T-cell (primary cell): ENCODE data around the gene TP53AIP1. TPM values are rescaled to one million over a fixed set of nuclear protein-coding genes. Genes with fewer than 3 reads are reported as not detected.

ENCODE experiments used
- ATAC-seq, 4 experiments: fragments of 200-7000 bp in 3 of 4; fragments of 150-1000 bp in 1 of 4; cut with Tn5 transposase; replicated peaks in 1 of 4; 1 replicate in 3 of 4; 2 replicates in 1 of 4; pipeline ENCODE4 v1.10.0; 2021; ENCODE audit warnings: moderate library complexity in 3 of 4, mild to moderate bottlenecking in 2 of 4, moderate number of reproducible peaks in 1 of 4
- CTCF ChIA-PET, 2 donors: fragments of 300-600 bp; sonication (Branson Sonifier 250); formaldehyde crosslinking; loops; one replicate each; lab custom pipeline; 2022; ENCODE audit warnings: antibody characterized with exemption in 2 of 2; lab: Charles Lee
- POLR2A ChIA-PET, 2 donors: fragments of 300-600 bp; sonication (Branson Sonifier 250); formaldehyde crosslinking; loops; one replicate each; lab custom pipeline; 2022; ENCODE audit warnings: antibody characterized with exemption in 2 of 2; lab: Charles Lee
- DNase-seq, 35 experiments: peaks; one replicate each; pipeline versions ENCODE4 v3.0.0 to v3.0.0-alpha.2; 2013 to 2023
- H3K27ac ChIP-seq: one replicate; pipeline ENCODE4 v1.5.1; 2013; ENCODE audit warnings: low read length
- H3K27me3 ChIP-seq, 2 experiments: replicated peaks in 1 of 2; 1 replicate in 1 of 2; 2 replicates in 1 of 2; pipeline versions ENCODE4 v1.6.1 to v1.7.0; 2013; ENCODE audit warnings: low read length in 1 of 2, mixed read lengths in 1 of 2; ENCODE audit not compliant: control insufficient read depth in 2 of 2, insufficient read depth in 2 of 2; ENCODE audit errors: extremely low read depth in 1 of 2
- H3K36me3 ChIP-seq, 2 donors: 1 replicate in 1 of 2; 2 replicates in 1 of 2; pipeline versions ENCODE4 v1.6.1 to v1.7.0; 2013; ENCODE audit warnings: low read length in 1 of 2; ENCODE audit not compliant: control insufficient read depth in 2 of 2, insufficient read depth in 1 of 2; ENCODE audit errors: extremely low read depth in 1 of 2
- H3K4me1 ChIP-seq, 2 experiments: 1 replicate in 1 of 2; 2 replicates in 1 of 2; pipeline versions ENCODE4 v1.6.1 to v1.7.0; 2013; ENCODE audit warnings: low read length in 2 of 2, mixed read lengths in 1 of 2; ENCODE audit not compliant: insufficient read depth in 2 of 2, control insufficient read depth in 1 of 2; ENCODE audit errors: extremely low read depth in 1 of 2
- H3K4me3 ChIP-seq, 2 donors: 1 replicate in 1 of 2; 2 replicates in 1 of 2; pipeline versions ENCODE4 v1.5.1 to v1.7.0; 2013; ENCODE audit warnings: mild to moderate bottlenecking in 2 of 2, low read length in 1 of 2, moderate library complexity in 1 of 2; ENCODE audit not compliant: control insufficient read depth in 1 of 2; ENCODE audit errors: extremely low read depth in 1 of 2
- H3K9me3 ChIP-seq: 2 replicates; pipeline ENCODE4 v1.7.0; 2013
- H3K27ac Mint-ChIP-seq, 2 donors: one replicate each; pipeline ENCODE4 v1.8.0; 2020 to 2021; ENCODE audit warnings: mild to moderate bottlenecking in 2 of 2, mixed read lengths in 2 of 2
- H3K27me3 Mint-ChIP-seq, 2 donors: one replicate each; pipeline ENCODE4 v1.8.0; 2021 to 2022; ENCODE audit warnings: mixed read lengths in 2 of 2
- H3K36me3 Mint-ChIP-seq: one replicate; pipeline ENCODE4 v1.8.0; 2021; ENCODE audit warnings: mixed read lengths
- H3K4me1 Mint-ChIP-seq, 3 donors: one replicate each; pipeline ENCODE4 v1.8.0; 2020 to 2022; ENCODE audit warnings: mixed read lengths in 3 of 3, mild to moderate bottlenecking in 1 of 3
- H3K4me3 Mint-ChIP-seq, 3 donors: one replicate each; pipeline ENCODE4 v1.8.0; 2020 to 2022; ENCODE audit warnings: mild to moderate bottlenecking in 3 of 3, mixed read lengths in 3 of 3, moderate library complexity in 3 of 3
- H3K9me3 Mint-ChIP-seq, 3 donors: one replicate each; pipeline ENCODE4 v1.8.0; 2020 to 2022; ENCODE audit warnings: mixed read lengths in 3 of 3
- WGBS: methylation state at CpG from one replicate; pipeline ENCODE4 v1.1.5; 2013; ENCODE audit warnings: missing lambda C conversion rate; ENCODE audit not compliant: insufficient coverage; 5-methylcytosine and 5-hydroxymethylcytosine counted together
- total RNA-seq, 35 experiments: library from RNA in 6 of 35; stranded (reverse) in 6 of 35; fragments of 120-200 nt in 1 of 35; gene quantifications; one replicate each; pipeline versions ENCODE4 v1.2.1 to v1.2.4 and lab custom pipeline; 2013 to 2026

The TP53AIP1 gene
- total RNA-seq, 5 donors from 2014 or later (not counting 1 experiment from before 2014, with no cell fraction given) = not detected

GRCh38 chr11:128941110-128941509, 1.6 kb downstream of the TP53AIP1 start:
- ATAC-seq (no peak), DNase-seq (no peak)
- H3K36me3 Mint-ChIP-seq = no peaks in the 10 kb centered on the region
- no peaks in the 10 kb centered on the region for H3K9me3 Mint-ChIP-seq
- CTCF ChIA-PET = interaction anchor here in 1 of 2 donors (0.9 kb wide), 1 partner anchor 35 kb away, joined by 3 read pairs; no protein-coding TSS in a partner anchor
- POLR2A ChIA-PET = no interaction called here
- no peak overlapping the region for H3K4me3 Mint-ChIP-seq
- H3K36me3 ChIP-seq = no peaks in the 10 kb centered on the region
- WGBS = 71% methylated on average over 5 of the region's 8 CpGs
- H3K27ac Mint-ChIP-seq = no peak overlapping the region
- peaks cover 0 to 29% of the 10 kb centered on the region in 2 experiments for H3K27me3 ChIP-seq
- peaks cover 3 to 22% of the 10 kb centered on the region in 2 donors for H3K27me3 Mint-ChIP-seq
- H3K27ac ChIP-seq = no peak overlapping the region
- H3K9me3 ChIP-seq = no peaks in the 10 kb centered on the region
- H3K4me3 ChIP-seq = no peak overlapping the region
- H3K4me1 Mint-ChIP-seq = no peaks in the 10 kb centered on the region
- H3K4me1 ChIP-seq = no peaks in the 10 kb centered on the region

- CTCF ChIA-PET = interaction anchor here in 1 of 2 donors (0.9 kb wide), 1 partner anchor 34 kb away, joined by 3 read pairs; no protein-coding TSS in a partner anchor
- Mint-ChIP-seq H3K9me3 (no peaks in the 10 kb centered on the region), H3K27me3 (peaks cover 3 to 21% of the 10 kb centered on the region in 2 donors), H3K4me3 (no peak overlapping the region), H3K27ac (no peak overlapping the region), H3K4me1 (no peaks in the 10 kb centered on the region), H3K36me3 (no peaks in the 10 kb centered on the region)
- peaks cover 0 to 29% of the 10 kb centered on the region in 2 experiments for H3K27me3 ChIP-seq
- no peak overlapping the region for H3K27ac ChIP-seq
- ATAC-seq = no peak
- H3K4me3 ChIP-seq = no peak overlapping the region
- no peak for DNase-seq
- POLR2A ChIA-PET = no interaction called here
- H3K36me3 ChIP-seq = no peaks in the 10 kb centered on the region
- H3K4me1 ChIP-seq = no peaks in the 10 kb centered on the region
- H3K9me3 ChIP-seq = no peaks in the 10 kb centered on the region
- 94% methylated on average over 9 of the region's 15 CpGs for WGBS
Measured at GRCh38 chr11:128940603-128941002, 2.1 kb downstream of the TP53AIP1 start.

- CTCF ChIA-PET = no interaction called here
- WGBS = 81% methylated on average over 3 of the region's 5 CpGs
Measured at GRCh38 chr11:128940156-128940555, 2.5 kb downstream of the TP53AIP1 start.

GRCh38 chr11:128939591-128939990, 3.1 kb downstream of the TP53AIP1 start:
- ChIA-PET CTCF (no interaction called here), POLR2A (no interaction called here)
- Histone ChIP-seq H3K4me3 (no peak overlapping the region), H3K4me1 (no peaks in the 10 kb centered on the region), H3K36me3 (no peaks in the 10 kb centered on the region), H3K27me3 (peaks cover 0 to 29% of the 10 kb centered on the region in 2 experiments), H3K9me3 (no peaks in the 10 kb centered on the region), H3K27ac (no peak overlapping the region)
- no peak for ATAC-seq
- Mint-ChIP-seq H3K27me3 (peaks cover 3 to 14% of the 10 kb centered on the region in 2 donors), H3K9me3 (no peaks in the 10 kb centered on the region), H3K36me3 (no peaks in the 10 kb centered on the region), H3K27ac (no peak overlapping the region), H3K4me3 (no peak overlapping the region), H3K4me1 (no peaks in the 10 kb centered on the region)
- no peak for DNase-seq
- WGBS = 90% methylated on average over 8 of the region's 11 CpGs

More at GRCh38 chr11:128940156-128940555, 2.5 kb downstream of the TP53AIP1 start:
- Histone ChIP-seq H3K9me3 (no peaks in the 10 kb centered on the region), H3K27ac (no peak overlapping the region), H3K36me3 (no peaks in the 10 kb centered on the region), H3K4me1 (no peaks in the 10 kb centered on the region), H3K4me3 (no peak overlapping the region), H3K27me3 (peaks cover 0 to 29% of the 10 kb centered on the region in 2 experiments)
- Mint-ChIP-seq H3K9me3 (no peaks in the 10 kb centered on the region), H3K36me3 (no peaks in the 10 kb centered on the region), H3K4me3 (no peak overlapping the region), H3K27ac (no peak overlapping the region), H3K4me1 (no peaks in the 10 kb centered on the region), H3K27me3 (peaks cover 3 to 18% of the 10 kb centered on the region in 2 donors)
- ATAC-seq (no peak), DNase-seq (no peak)
- POLR2A ChIA-PET = no interaction called here

- Mint-ChIP-seq H3K4me1 (no peaks in the 10 kb centered on the region), H3K27me3 (peaks cover 0 to 6% of the 10 kb centered on the region in 2 donors), H3K9me3 (no peaks in the 10 kb centered on the region), H3K27ac (no peak overlapping the region), H3K4me3 (no peak overlapping the region), H3K36me3 (no peaks in the 10 kb centered on the region)
- no peak for ATAC-seq
- 85% methylated on average over 14 of the region's 16 CpGs for WGBS
- DNase-seq = no peak
- no peak overlapping the region for H3K4me3 ChIP-seq
- no peaks in the 10 kb centered on the region for H3K4me1 ChIP-seq
- H3K9me3 ChIP-seq = no peaks in the 10 kb centered on the region
- ChIA-PET POLR2A (interaction anchor here in 1 of 2 donors (0.6 kb wide), 1 partner anchor 1097 kb away, joined by 3 read pairs; no protein-coding TSS in a partner anchor), CTCF (interaction anchor here in 1 of 2 donors (0.6 kb wide), 2 partner anchors 479 to 900 kb away, joined by 3 read pairs; no protein-coding TSS in a partner anchor)
- no peaks in the 10 kb centered on the region for H3K36me3 ChIP-seq
- H3K27ac ChIP-seq = no peak overlapping the region
- H3K27me3 ChIP-seq = peaks cover 0 to 27% of the 10 kb centered on the region in 2 experiments
Measured at GRCh38 chr11:128938156-128938885, 4.3 kb downstream of the TP53AIP1 start.

GRCh38 chr11:128937480-128937879, 5.2 kb downstream of the TP53AIP1 start:
- ChIA-PET CTCF (interaction anchor here in 1 of 2 donors (0.6 kb wide), 1 partner anchor 480 kb away, joined by 3 read pairs; no protein-coding TSS in a partner anchor), POLR2A (no interaction called here)
- Mint-ChIP-seq H3K4me3 (no peak overlapping the region), H3K9me3 (no peaks in the 10 kb centered on the region), H3K36me3 (no peaks in the 10 kb centered on the region), H3K4me1 (no peaks in the 10 kb centered on the region), H3K27me3 (peaks cover 0 to 5% of the 10 kb centered on the region in 2 donors), H3K27ac (no peak overlapping the region)
- peaks cover 0 to 27% of the 10 kb centered on the region in 2 experiments for H3K27me3 ChIP-seq
- WGBS = 76% methylated on average over 9 of the region's 9 CpGs
- ATAC-seq (no peak), DNase-seq (no peak)
- no peaks in the 10 kb centered on the region for H3K9me3 ChIP-seq
- no peak overlapping the region for H3K4me3 ChIP-seq
- no peak overlapping the region for H3K27ac ChIP-seq
- no peaks in the 10 kb centered on the region for H3K36me3 ChIP-seq
- no peaks in the 10 kb centered on the region for H3K4me1 ChIP-seq
